H9 (cell line): ENCODE results near the gene SPR. TPM values are rescaled to one million over a fixed set of nuclear protein-coding genes. Genes with fewer than 3 reads are reported as not detected.

Experiments used
- DNase-seq: peaks from one replicate; pipeline ENCODE4 v3.0.0-alpha.2; 2017
- H2AFZ ChIP-seq: one replicate; pipeline ENCODE4 v1.6.1; 2013; ENCODE audit warnings: mild to moderate bottlenecking, low read length, control low read depth, moderate library complexity
- H2AK5ac ChIP-seq: 2 replicates; pipeline ENCODE4 v1.6.1; 2013; ENCODE audit warnings: low read length, control low read depth, mixed read lengths; ENCODE audit not compliant: insufficient read length
- H2BK120ac ChIP-seq: one replicate; pipeline ENCODE4 v1.6.1; 2013; ENCODE audit warnings: low read depth, mild to moderate bottlenecking, low read length, control low read depth, inconsistent platforms; ENCODE audit not compliant: poor library complexity, severe bottlenecking
- H2BK12ac ChIP-seq: 2 replicates; pipeline ENCODE4 v1.6.1; 2013; ENCODE audit warnings: low read length, control low read depth, mixed read lengths, low read depth; ENCODE audit not compliant: insufficient read length
- H2BK15ac ChIP-seq: 2 replicates; pipeline ENCODE4 v1.6.1; 2013; ENCODE audit warnings: low read depth, low read length, control low read depth
- H2BK20ac ChIP-seq: one replicate; pipeline ENCODE4 v1.6.1; 2013; ENCODE audit warnings: low read depth, mild to moderate bottlenecking, low read length, control low read depth, inconsistent platforms; ENCODE audit not compliant: poor library complexity, severe bottlenecking
- H2BK5ac ChIP-seq: 2 replicates; pipeline ENCODE4 v1.6.1; 2013; ENCODE audit warnings: low read length, control low read depth, mixed read lengths; ENCODE audit not compliant: insufficient read length
- H3K14ac ChIP-seq: 2 replicates; pipeline ENCODE4 v1.6.1; 2013; ENCODE audit warnings: low read length, control low read depth; ENCODE audit not compliant: insufficient read depth
- H3K18ac ChIP-seq: 2 replicates; pipeline ENCODE4 v1.6.1; 2013; ENCODE audit warnings: low read depth, mild to moderate bottlenecking, mixed read lengths, low read length, control low read depth; ENCODE audit not compliant: insufficient read length
- H3K23ac ChIP-seq: 2 replicates; pipeline ENCODE4 v1.6.1; 2013; ENCODE audit warnings: low read length, control low read depth, mixed read lengths, low read depth; ENCODE audit not compliant: insufficient read length
- H3K23me2 ChIP-seq: 2 replicates; pipeline ENCODE4 v1.6.1; 2013; ENCODE audit warnings: low read depth, mild to moderate bottlenecking, mixed read lengths, low read length, control low read depth; ENCODE audit not compliant: insufficient read length, poor library complexity, severe bottlenecking
- H3K27ac ChIP-seq: 2 replicates; pipeline ENCODE4 v1.5.1; 2013; ENCODE audit warnings: low read length, control low read depth, mixed read lengths, low read depth; ENCODE audit not compliant: insufficient read length
- H3K27me3 ChIP-seq: 2 replicates; pipeline ENCODE4 v1.6.1; 2013; ENCODE audit warnings: low read length, control low read depth, inconsistent platforms; ENCODE audit not compliant: insufficient read depth
- H3K4ac ChIP-seq: 2 replicates; pipeline ENCODE4 v1.6.1; 2013; ENCODE audit warnings: low read depth, mild to moderate bottlenecking, control low read depth, inconsistent platforms, low read length, moderate library complexity
- H3K4me1 ChIP-seq: 2 replicates; pipeline ENCODE4 v1.6.1; 2013; ENCODE audit warnings: low read length, control low read depth, inconsistent platforms; ENCODE audit not compliant: insufficient read depth
- H3K4me2 ChIP-seq: 2 replicates; pipeline ENCODE4 v1.6.1; 2013; ENCODE audit warnings: low read length, control low read depth, mixed read lengths; ENCODE audit not compliant: insufficient read length, insufficient read depth
- H3K56ac ChIP-seq: 2 replicates; pipeline ENCODE4 v1.6.1; 2013; ENCODE audit warnings: low read depth, mild to moderate bottlenecking, mixed read lengths, low read length, control low read depth; ENCODE audit not compliant: insufficient read length
- H3K79me1 ChIP-seq: 2 replicates; pipeline ENCODE4 v1.6.1; 2013; ENCODE audit warnings: low read depth, mild to moderate bottlenecking, moderate library complexity, low read length, control low read depth, inconsistent platforms; ENCODE audit not compliant: insufficient read depth, poor library complexity, severe bottlenecking
- H3K79me2 ChIP-seq: 2 replicates; pipeline ENCODE4 v1.6.1; 2013; ENCODE audit warnings: low read length, control low read depth, inconsistent platforms; ENCODE audit not compliant: insufficient read depth
- H3K9ac ChIP-seq: 2 replicates; pipeline ENCODE4 v1.6.1; 2013; ENCODE audit warnings: low read length, control low read depth, mixed read lengths; ENCODE audit not compliant: insufficient read length; ENCODE audit errors: extremely low read depth
- H3K9me3 ChIP-seq: one replicate; pipeline ENCODE4 v1.6.1; 2013; ENCODE audit warnings: low read depth, low read length, inconsistent platforms; ENCODE audit not compliant: control insufficient read depth
- H3T11ph ChIP-seq: one replicate; pipeline ENCODE4 v1.6.1; 2013; ENCODE audit warnings: mild to moderate bottlenecking, low read length, control low read depth, inconsistent platforms
- H4K20me1 ChIP-seq: one replicate; pipeline ENCODE4 v1.6.1; 2013; ENCODE audit not compliant: control insufficient read depth, insufficient read length, insufficient read depth
- H4K5ac ChIP-seq: 2 replicates; pipeline ENCODE4 v1.6.1; 2013; ENCODE audit warnings: low read depth, mild to moderate bottlenecking, mixed read lengths, low read length, control low read depth; ENCODE audit not compliant: insufficient read length
- H4K8ac ChIP-seq: replicated peaks from 2 replicates; pipeline ENCODE4 v1.6.1; 2013; ENCODE audit warnings: low read length, control low read depth, mixed read lengths, low read depth; ENCODE audit not compliant: insufficient read length
- H4K91ac ChIP-seq: 2 replicates; pipeline ENCODE4 v1.6.1; 2013; ENCODE audit warnings: low read depth, mild to moderate bottlenecking, moderate library complexity, mixed read lengths, low read length, control low read depth; ENCODE audit not compliant: insufficient read length
- H3K27ac Mint-ChIP-seq, 3 experiments: 2 replicates in 2 of 3; 3 replicates in 1 of 3; pipeline ENCODE4 v1.8.0; 2020 to 2021; ENCODE audit warnings: mixed read lengths in 3 of 3, mild to moderate bottlenecking in 1 of 3, moderate library complexity in 1 of 3
- H3K27me3 Mint-ChIP-seq: 2 replicates; pipeline ENCODE4 v1.8.0; 2021; ENCODE audit warnings: low read depth, mild to moderate bottlenecking, moderate library complexity, mixed read lengths
- H3K36me3 Mint-ChIP-seq, 3 experiments: 2 replicates in 2 of 3; 3 replicates in 1 of 3; pipeline ENCODE4 v1.8.0; 2020 to 2021; ENCODE audit warnings: low read depth in 3 of 3, mixed read lengths in 3 of 3; ENCODE audit not compliant: insufficient read depth in 1 of 3
- H3K4me1 Mint-ChIP-seq, 2 experiments: 2 replicates each; pipeline ENCODE4 v1.8.0; 2020; ENCODE audit warnings: mixed read lengths in 2 of 2
- H3K4me3 Mint-ChIP-seq, 2 experiments: 2 replicates in 1 of 2; 3 replicates in 1 of 2; pipeline ENCODE4 v1.8.0; 2020 to 2021; ENCODE audit warnings: mild to moderate bottlenecking in 2 of 2, mixed read lengths in 2 of 2, moderate library complexity in 1 of 2
- H3K9me3 Mint-ChIP-seq, 2 experiments: 2 replicates in 1 of 2; 3 replicates in 1 of 2; pipeline ENCODE4 v1.8.0; 2020; ENCODE audit warnings: mild to moderate bottlenecking in 2 of 2, mixed read lengths in 2 of 2, moderate library complexity in 1 of 2
- CTCF ChIP-seq: fragments of 200-600 bp; sonication (generic); conservative IDR thresholded peaks from 3 replicates; pipeline ENCODE4 v1.8.0; 2021; ENCODE audit warnings: antibody characterized with exemption, mild to moderate bottlenecking
- WGBS: extraction: QIAGEN DNeasy Blood & Tissue Kit; methylation state at CpG from one replicate; pipeline ENCODE4 v1.1.7; 2013; ENCODE audit warnings: missing lambda C conversion rate, low lambda C conversion rate, mixed read lengths; ENCODE audit not compliant: insufficient read length; ENCODE audit errors: extremely low coverage; 5-methylcytosine and 5-hydroxymethylcytosine counted together
- total RNA-seq: library from RNA; stranded (reverse); gene quantifications from 2 replicates; pipeline ENCODE4 v1.2.1, GENCODE V29; 2021

SPR gene
- total RNA-seq, 1 experiment from 2014 or later, result 7.3 TPM

DNA sequence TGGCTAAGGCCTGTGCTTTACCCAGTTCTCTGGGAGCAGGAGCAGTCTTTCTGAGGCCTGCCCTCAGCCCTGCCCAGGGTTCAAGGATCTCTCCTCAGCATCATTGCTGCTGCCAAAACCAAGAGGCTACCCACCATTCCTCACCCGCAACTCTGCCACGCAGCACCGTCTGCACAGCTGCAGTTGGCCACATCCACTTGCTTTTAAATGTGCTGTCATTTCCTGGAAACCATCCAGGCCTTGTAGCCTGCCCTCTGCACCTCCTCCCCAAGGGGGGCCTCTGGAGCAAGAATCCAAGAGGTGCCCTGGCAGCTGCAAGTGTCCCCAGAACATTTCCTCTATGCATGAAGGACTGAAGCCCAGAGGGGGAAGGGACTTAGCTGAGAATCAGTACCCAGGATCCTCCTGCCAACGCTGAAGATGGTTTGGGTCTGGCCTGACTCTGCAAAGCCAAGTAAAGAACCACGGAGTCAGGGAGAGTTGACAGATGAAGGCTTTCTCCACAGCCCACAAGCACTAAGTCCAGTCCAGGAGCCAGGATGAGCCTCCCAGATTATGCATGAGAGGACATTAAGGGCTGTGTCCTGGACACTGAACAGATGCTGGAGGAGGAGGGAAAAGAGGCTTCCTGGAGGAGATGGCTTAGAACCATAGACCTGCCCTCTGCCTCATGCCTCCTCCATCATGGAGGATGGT, 45.0 kb downstream of the SPR start:
- no peak overlapping the region for H2BK20ac ChIP-seq
- no peak overlapping the region for H3K4ac ChIP-seq
- no peaks in the 10 kb centered on the region for H3K23me2 ChIP-seq
- H3K4me1 ChIP-seq, result no peaks in the 10 kb centered on the region; the same call in 1 of the 2 replicates
- no peak for TF ChIP-seq CTCF
- Mint-ChIP-seq H3K9me3 (no peaks in the 10 kb centered on the region), H3K27ac (no peak overlapping the region), H3K36me3 (peaks cover 0 to 2% (median 0%) of the 10 kb centered on the region in 3 experiments; a peak in 2 of 7 replicates), H3K4me1 (peaks cover 19 to 22% of the 10 kb centered on the region in 2 experiments), H3K4me3 (no peak overlapping the region), H3K27me3 (peaks cover 22% of the 10 kb centered on the region)
- H4K20me1 ChIP-seq, result no peaks in the 10 kb centered on the region
- no peak overlapping the region for H2BK15ac ChIP-seq
- no peak overlapping the region for H2BK120ac ChIP-seq
- no peak overlapping the region for H2AFZ ChIP-seq
- no peak overlapping the region for H3K23ac ChIP-seq
- H3T11ph ChIP-seq, result no peak overlapping the region
- H3K27ac ChIP-seq, result no peak overlapping the region
- no peaks in the 10 kb centered on the region for H3K9me3 ChIP-seq
- H3K9ac ChIP-seq, result no peak overlapping the region
- DNase-seq, result no peak
- WGBS, result no CpG with 5 or more reads among the region's 5 CpGs
- H3K4me2 ChIP-seq, result no peak overlapping the region
- no peaks in the 10 kb centered on the region for H3K79me2 ChIP-seq
- no peak overlapping the region for H2AK5ac ChIP-seq
- no peak overlapping the region for H4K5ac ChIP-seq
- no peaks in the 10 kb centered on the region for H3K79me1 ChIP-seq
- H4K8ac ChIP-seq, result no peak overlapping the region
- H3K14ac ChIP-seq, result no peak overlapping the region
- H2BK12ac ChIP-seq, result no peak overlapping the region
- no peak overlapping the region for H4K91ac ChIP-seq
- H3K27me3 ChIP-seq, result peaks cover 21% of the 10 kb centered on the region
- H3K56ac ChIP-seq, result no peak overlapping the region
- no peak overlapping the region for H3K18ac ChIP-seq
- H2BK5ac ChIP-seq, result no peak overlapping the region
